NCI-H1694 (cell line): ENCODE results near the gene PRR23E.

Source experiments
- DNase-seq: peaks from one replicate; lab custom pipeline; 2025; lab: John Stamatoyannopoulos, UW

PRR23E gene

DNA sequence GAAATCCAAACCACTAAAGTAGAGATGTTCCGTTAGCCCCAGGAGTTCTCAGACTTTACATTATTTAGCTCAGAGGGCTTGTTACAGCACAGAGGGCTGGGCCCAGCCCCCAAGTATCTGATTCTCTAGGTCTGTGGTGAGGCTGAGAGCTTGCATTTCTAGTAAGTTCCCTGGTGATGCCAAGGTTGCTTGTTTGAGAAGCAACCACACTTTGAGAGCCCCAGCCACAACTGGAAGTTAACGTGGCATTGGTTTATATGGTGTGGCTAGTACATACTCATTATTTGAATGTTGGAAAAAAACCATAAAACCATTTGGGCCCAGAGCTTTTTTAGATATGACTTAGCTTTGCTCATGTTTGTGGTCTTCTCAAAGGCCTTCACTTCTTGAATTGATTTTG is 35.9 kb downstream of the PRR23E start:
- DNase-seq: no peak

DNA sequence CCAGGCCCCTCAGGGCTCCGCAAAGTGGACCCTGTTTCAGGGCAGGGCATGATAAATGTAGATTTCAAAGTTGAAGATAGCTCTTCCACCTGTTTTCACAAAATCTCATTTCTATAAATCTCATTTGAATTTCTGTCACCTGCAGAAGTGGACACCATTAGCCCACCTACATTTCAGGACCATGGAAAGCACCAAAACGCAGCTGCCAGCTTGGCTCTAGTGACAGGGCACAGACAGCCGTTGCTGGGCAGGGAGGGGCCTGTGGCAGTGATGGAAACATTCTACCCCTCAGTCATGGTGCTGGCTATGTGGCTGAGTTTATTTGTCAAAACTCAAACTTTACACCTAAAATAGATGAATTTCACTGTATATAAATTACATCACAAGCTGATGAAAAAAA is 40.4 kb downstream of the PRR23E start:
- no peak for DNase-seq

DNA sequence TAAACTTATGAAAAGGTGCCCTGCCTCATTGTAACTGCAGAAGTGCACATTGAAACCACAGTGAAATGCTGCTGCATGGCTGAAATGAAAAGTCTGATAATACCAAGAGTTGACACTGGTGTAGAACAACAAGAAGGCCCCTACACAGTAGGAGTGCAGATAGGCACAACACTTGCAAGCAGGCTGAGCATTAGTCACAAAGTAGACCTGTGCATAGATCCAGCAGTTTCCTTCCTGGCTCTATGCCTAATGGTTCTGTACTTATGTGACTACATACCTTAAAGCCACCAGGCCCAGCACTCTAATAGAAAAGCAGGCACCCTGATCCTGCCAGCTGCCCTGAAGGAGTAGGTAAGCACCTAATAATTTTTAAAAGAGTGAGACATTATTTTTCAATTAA is 41.8 kb downstream of the PRR23E start:
- DNase-seq: no peak

DNA sequence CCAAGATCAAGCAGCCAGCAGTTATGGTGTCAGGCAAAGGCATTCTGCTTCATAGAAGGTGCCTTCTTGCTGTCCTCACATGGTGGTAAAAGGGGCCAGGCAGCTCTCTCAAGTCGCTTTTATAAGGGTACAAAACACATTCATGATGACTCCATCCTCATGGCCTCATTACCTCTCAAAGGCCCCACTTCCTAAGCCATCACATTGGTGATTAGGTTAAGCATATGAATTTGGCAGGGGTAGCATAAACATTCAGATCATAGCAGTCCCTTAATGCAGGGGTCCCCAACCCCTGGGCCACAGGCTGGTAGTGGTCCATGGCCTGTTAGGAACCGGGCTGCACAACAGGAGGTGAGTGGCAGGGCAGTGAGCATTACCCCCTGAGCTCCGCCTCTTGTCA is 42.8 kb downstream of the PRR23E start:
- DNase-seq: no peak

DNA sequence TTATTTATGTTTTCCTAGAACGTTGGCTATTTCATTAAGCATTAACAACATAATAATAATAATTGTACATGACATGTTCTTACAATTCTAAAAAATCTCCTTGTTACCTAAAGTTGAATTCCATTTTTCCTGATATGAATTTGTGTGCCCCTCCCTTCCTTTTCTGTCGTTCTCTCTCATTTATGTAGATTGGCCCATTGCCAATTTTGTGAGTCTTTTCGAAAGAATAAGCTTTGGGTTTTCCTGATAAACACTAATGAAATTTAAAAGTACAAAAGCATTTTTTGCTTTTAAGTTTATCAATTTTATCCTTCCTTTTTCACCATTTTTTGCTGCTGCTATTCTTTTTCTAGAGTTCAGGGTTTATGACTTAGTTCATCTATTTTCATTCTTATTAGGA is 44.9 kb downstream of the PRR23E start:
- DNase-seq: no peak

DNA sequence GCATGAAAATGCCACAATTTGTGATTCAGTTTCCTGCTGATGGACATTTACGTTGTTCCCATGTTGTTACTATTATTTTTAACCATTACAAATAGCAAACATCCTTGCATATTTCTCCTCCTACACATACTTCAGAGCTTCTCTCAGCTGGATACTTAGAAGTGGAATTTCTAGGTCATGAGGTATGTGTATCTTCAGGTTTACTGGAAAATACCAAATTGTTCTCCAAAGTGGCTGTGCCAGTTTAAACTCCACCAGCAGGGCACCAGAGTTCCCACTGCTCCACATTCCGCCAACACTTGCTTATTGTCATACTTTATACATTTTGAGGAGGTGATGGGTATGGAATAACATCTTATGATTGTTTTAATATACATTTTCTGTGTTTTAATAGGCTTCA is 45.7 kb downstream of the PRR23E start:
- no peak for DNase-seq

DNA sequence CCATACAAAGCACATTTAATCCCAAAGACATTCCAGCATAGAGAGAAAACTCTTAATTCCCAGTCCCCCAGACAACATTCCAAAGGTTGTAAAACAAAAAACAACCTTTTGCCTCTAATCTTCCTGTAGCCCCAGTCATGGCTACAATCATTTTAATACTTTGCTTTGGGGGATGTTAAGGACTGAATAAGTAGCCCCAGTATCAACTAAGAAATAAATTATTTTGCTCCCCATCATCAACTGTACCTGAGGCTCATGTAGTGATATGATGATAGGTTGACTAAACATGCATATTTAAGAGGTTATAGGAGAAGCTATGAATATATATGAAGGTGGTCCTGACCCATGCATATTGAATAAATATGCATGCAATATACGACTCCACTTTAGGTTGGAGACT is 54.4 kb downstream of the PRR23E start:
- DNase-seq: no peak
